ENCODE results near the gene THOC1. TPM values are rescaled to one million over a fixed set of nuclear protein-coding genes. Genes with fewer than 3 reads are reported as not detected.

The THOC1 gene
- total RNA-seq, 1 experiment from 2014 or later, result 33.3 TPM

DNA sequence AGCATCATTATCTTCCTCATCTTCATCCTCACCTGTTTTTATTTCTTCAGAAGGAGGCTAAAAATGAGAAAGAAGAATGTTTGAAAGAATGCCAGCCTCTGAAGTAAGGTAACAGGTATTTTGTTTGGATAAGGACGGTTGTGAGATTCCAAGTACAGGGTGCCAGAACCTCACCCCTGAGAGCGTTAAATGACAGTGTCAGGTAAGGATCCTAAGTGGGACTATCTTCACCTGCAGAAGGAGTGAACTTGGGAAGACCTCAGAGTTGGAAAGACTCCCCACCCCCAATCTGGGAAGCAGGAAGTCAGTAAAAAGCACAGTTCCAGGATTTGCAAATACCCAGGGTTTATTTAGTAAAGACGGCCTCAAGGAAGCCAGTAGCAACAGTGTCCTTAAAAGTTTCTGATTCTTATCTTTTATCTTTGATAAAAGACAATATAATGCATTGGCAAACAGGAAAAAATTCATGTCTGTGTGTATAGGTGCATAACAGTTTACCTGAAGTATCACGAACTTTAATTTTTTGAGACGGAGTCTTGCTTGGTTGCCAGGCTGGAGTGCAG lies 52.3 kb downstream of the THOC1 start (continued):
- no peak for TF ChIP-seq POLR2AphosphoS5 (IDR thresholded peaks at IDR 0.05; ENCODE audit: low read depth, low read length)

DNA sequence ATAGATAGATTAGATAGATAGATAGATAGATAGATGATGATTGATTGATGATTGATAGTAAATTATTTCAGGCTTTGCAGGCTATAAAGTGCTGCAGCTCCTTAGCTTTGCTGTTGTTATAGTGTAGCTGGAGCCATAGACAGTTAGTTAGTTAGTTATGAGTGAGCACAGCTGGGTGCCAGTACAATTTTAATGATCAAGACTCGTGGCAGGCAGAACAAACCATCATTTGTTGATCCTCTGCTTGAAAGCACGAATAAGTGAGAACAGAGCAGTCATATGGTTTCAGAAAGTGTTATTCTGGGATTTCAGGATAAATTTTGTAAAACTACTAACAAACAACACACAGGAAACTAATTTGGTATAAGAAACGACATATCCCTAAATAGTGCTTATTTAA lies 53.9 kb downstream of the THOC1 start:
- Histone ChIP-seq H3K27ac (ENCODE audit: low read length) (no peak overlapping the region), H3K4me1 (ENCODE audit: control insufficient read depth, insufficient read depth, low read length) (no peaks in the 10 kb centered on the region), H3K9me3 (ENCODE audit: control insufficient read depth, insufficient read depth, low read depth, low read length) (no peaks in the 10 kb centered on the region), H3K36me3 (ENCODE audit: control insufficient read depth, insufficient read depth, low read length) (peaks cover 22% of the 10 kb centered on the region), H3K27me3 (ENCODE audit: control insufficient read depth, insufficient read depth, low read length) (no peaks in the 10 kb centered on the region), H3K4me3 (ENCODE audit: low read depth in 2 of 2, low read length in 2 of 2) (no peak overlapping the region)
- no peak for TF ChIP-seq REST (IDR thresholded peaks at IDR 0.05; ENCODE audit: insufficient read depth in 1 of 2, low read depth in 2 of 2, low read length in 1 of 2)
- TF ChIP-seq SIN3A (IDR thresholded peaks at IDR 0.05; ENCODE audit: borderline replicate concordance, insufficient read depth, low read depth, low read length), result no peak
- TF ChIP-seq, protein P1, sequence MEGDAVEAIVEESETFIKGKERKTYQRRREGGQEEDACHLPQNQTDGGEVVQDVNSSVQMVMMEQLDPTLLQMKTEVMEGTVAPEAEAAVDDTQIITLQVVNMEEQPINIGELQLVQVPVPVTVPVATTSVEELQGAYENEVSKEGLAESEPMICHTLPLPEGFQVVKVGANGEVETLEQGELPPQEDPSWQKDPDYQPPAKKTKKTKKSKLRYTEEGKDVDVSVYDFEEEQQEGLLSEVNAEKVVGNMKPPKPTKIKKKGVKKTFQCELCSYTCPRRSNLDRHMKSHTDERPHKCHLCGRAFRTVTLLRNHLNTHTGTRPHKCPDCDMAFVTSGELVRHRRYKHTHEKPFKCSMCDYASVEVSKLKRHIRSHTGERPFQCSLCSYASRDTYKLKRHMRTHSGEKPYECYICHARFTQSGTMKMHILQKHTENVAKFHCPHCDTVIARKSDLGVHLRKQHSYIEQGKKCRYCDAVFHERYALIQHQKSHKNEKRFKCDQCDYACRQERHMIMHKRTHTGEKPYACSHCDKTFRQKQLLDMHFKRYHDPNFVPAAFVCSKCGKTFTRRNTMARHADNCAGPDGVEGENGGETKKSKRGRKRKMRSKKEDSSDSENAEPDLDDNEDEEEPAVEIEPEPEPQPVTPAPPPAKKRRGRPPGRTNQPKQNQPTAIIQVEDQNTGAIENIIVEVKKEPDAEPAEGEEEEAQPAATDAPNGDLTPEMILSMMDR (IDR thresholded peaks at IDR 0.05), result no peak
- no peak for TF ChIP-seq POLR2AphosphoS5 (IDR thresholded peaks at IDR 0.05; ENCODE audit: low read depth, low read length)
- no peak for TF ChIP-seq TCF7L2 (IDR thresholded peaks at IDR 0.05; ENCODE audit: low read depth, low read length)
- in situ Hi-C loops (cut with HindIII; ENCODE audit: low pct_unique_long_range_greater_than_20kb, low sequenced_read_pairs) (no loop called here), intact Hi-C loops (cut with micrococcal nuclease; ENCODE audit: unreplicated experiment) (no loop called here)
- BruUV-seq (replicated peaks), result no TSS peak
- ATAC-seq (no peak), DNase-seq (ENCODE audit: low read depth, low spot score) (no peak)
- CTCF ChIA-PET, result no interaction called here
- POLR2A ChIA-PET, result no interaction called here

GRCh38 chr18:213505-213904 lies 54.3 kb downstream of the THOC1 start:
- no peak for TF ChIP-seq TCF7L2 (IDR thresholded peaks at IDR 0.05; ENCODE audit: low read depth, low read length)
- no TSS peak for BruUV-seq (replicated peaks)
- no peaks in the 10 kb centered on the region for H3K27me3 ChIP-seq (ENCODE audit: control insufficient read depth, insufficient read depth, low read length)
- no peaks in the 10 kb centered on the region for H3K4me1 ChIP-seq (ENCODE audit: control insufficient read depth, insufficient read depth, low read length)
- no peak for ATAC-seq
- CTCF ChIA-PET, result no interaction called here
- no peak overlapping the region for H3K4me3 ChIP-seq (ENCODE audit: low read depth in 2 of 2, low read length in 2 of 2)
- intact Hi-C loops (cut with micrococcal nuclease; ENCODE audit: unreplicated experiment), result no loop called here
- peaks cover 22% of the 10 kb centered on the region for H3K36me3 ChIP-seq (ENCODE audit: control insufficient read depth, insufficient read depth, low read length)
- no peaks in the 10 kb centered on the region for H3K9me3 ChIP-seq (ENCODE audit: control insufficient read depth, insufficient read depth, low read depth, low read length)
- POLR2A ChIA-PET, result no interaction called here
- in situ Hi-C loops (cut with HindIII; ENCODE audit: low pct_unique_long_range_greater_than_20kb, low sequenced_read_pairs), result no loop called here
- H3K27ac ChIP-seq (ENCODE audit: low read length), result no peak overlapping the region
- no peak for DNase-seq (ENCODE audit: low read depth, low spot score)

DNA sequence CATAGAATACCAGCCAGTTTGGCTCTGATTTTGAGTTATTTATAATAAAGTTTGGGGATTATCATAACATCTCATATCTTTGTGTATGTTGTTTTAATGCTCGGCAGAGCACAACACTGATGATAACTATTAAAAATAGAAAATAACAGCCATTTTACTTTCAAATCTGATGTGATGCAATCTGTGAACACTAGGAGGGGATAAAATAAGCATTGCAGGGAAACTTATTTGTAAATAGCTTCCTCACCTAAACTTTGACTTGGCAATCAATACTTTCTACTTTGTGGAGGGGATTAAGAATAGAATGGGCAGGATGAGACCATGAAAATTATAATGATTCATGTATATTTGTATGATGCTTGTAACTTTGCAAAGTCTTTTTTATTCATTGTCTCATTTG lies 55.1 kb downstream of the THOC1 start:
- no peak for DNase-seq (ENCODE audit: low read depth, low spot score)
- H3K36me3 ChIP-seq (ENCODE audit: control insufficient read depth, insufficient read depth, low read length), result peaks cover 25% of the 10 kb centered on the region
- H3K9me3 ChIP-seq (ENCODE audit: control insufficient read depth, insufficient read depth, low read depth, low read length), result no peaks in the 10 kb centered on the region
- H3K27me3 ChIP-seq (ENCODE audit: control insufficient read depth, insufficient read depth, low read length), result no peaks in the 10 kb centered on the region
- no peaks in the 10 kb centered on the region for H3K4me1 ChIP-seq (ENCODE audit: control insufficient read depth, insufficient read depth, low read length)
- intact Hi-C loops (cut with micrococcal nuclease; ENCODE audit: unreplicated experiment) (no loop called here), in situ Hi-C loops (cut with HindIII; ENCODE audit: low pct_unique_long_range_greater_than_20kb, low sequenced_read_pairs) (no loop called here)
- H3K27ac ChIP-seq (ENCODE audit: low read length), result no peak overlapping the region
- CTCF ChIA-PET, result no interaction called here
- no TSS peak for BruUV-seq (replicated peaks)
- TF ChIP-seq SIN3A (IDR thresholded peaks at IDR 0.05; ENCODE audit: borderline replicate concordance, insufficient read depth, low read depth, low read length), result no peak
- no peak for TF ChIP-seq REST (IDR thresholded peaks at IDR 0.05; ENCODE audit: insufficient read depth in 1 of 2, low read depth in 2 of 2, low read length in 1 of 2)
- TF ChIP-seq, protein P1 (IDR thresholded peaks at IDR 0.05), result peak; percentile 20; the same call in 1 of the 2 replicates
- H3K4me3 ChIP-seq (ENCODE audit: low read depth in 2 of 2, low read length in 2 of 2), result no peak overlapping the region
- no peak for ATAC-seq
- POLR2A ChIA-PET, result no interaction called here

Measured in Panc1 (cell line).